ENCODE data around the gene GUCY2C.

GUCY2C gene

GRCh38 chr12:14681625-14682024, 14.8 kb downstream of the GUCY2C start:
- no peak for DNase-seq (ENCODE audit: low spot score)

- no peak for DNase-seq (ENCODE audit: low spot score)
These were observed 15.2 kb downstream of the GUCY2C start for GRCh38 chr12:14681190-14681589.

GRCh38 chr12:14678547-14679150, 17.8 kb downstream of the GUCY2C start:
- DNase-seq (ENCODE audit: low spot score) = no peak

- no peak for DNase-seq (ENCODE audit: low spot score)
These were observed 27.8 kb downstream of the GUCY2C start for GRCh38 chr12:14668591-14668990.

GRCh38 chr12:14665354-14666348, 30.7 kb downstream of the GUCY2C start:
- no peak for DNase-seq (ENCODE audit: low spot score)

- peak; percentile 25 for DNase-seq (ENCODE audit: low spot score)
These were observed 31.9 kb downstream of the GUCY2C start for GRCh38 chr12:14664434-14665023.

GRCh38 chr12:14663002-14663401, 33.4 kb downstream of the GUCY2C start:
- DNase-seq (ENCODE audit: low spot score) = no peak

- no peak for DNase-seq (ENCODE audit: low spot score)
These were observed 39.6 kb downstream of the GUCY2C start for GRCh38 chr12:14656846-14657245.

- no peak for DNase-seq (ENCODE audit: low spot score)
These were observed 41.1 kb downstream of the GUCY2C start for GRCh38 chr12:14655284-14655683.

GRCh38 chr12:14654842-14655241, 41.6 kb downstream of the GUCY2C start:
- DNase-seq (ENCODE audit: low spot score) = no peak

- DNase-seq (ENCODE audit: low spot score) = no peak
These were observed 42.0 kb downstream of the GUCY2C start for GRCh38 chr12:14654416-14654815.

GRCh38 chr12:14652483-14652882, 43.9 kb downstream of the GUCY2C start:
- DNase-seq (ENCODE audit: low spot score) = no peak

- DNase-seq (ENCODE audit: low spot score) = no peak
These were observed 45.0 kb downstream of the GUCY2C start for GRCh38 chr12:14651371-14651770.

- no peak for DNase-seq (ENCODE audit: low spot score)
These were observed 45.6 kb downstream of the GUCY2C start for GRCh38 chr12:14650789-14651188.

GRCh38 chr12:14647028-14647750, 49.2 kb downstream of the GUCY2C start:
- no peak for DNase-seq (ENCODE audit: low spot score)

- no peak for DNase-seq (ENCODE audit: low spot score)
These were observed 53.1 kb downstream of the GUCY2C start for GRCh38 chr12:14643251-14643650.

- DNase-seq (ENCODE audit: low spot score) = no peak
These were observed 58.3 kb downstream of the GUCY2C start for GRCh38 chr12:14638066-14638465.

- DNase-seq (ENCODE audit: low spot score) = no peak
These were observed 60.6 kb downstream of the GUCY2C start for GRCh38 chr12:14635776-14636175.

GRCh38 chr12:14630793-14631192, 65.6 kb downstream of the GUCY2C start:
- DNase-seq (ENCODE audit: low spot score) = no peak

GRCh38 chr12:14629832-14630710, 66.3 kb downstream of the GUCY2C start:
- peak; percentile 67 for DNase-seq (ENCODE audit: low spot score)

- DNase-seq (ENCODE audit: low spot score) = no peak
These were observed 67.6 kb downstream of the GUCY2C start for GRCh38 chr12:14628771-14629170.
